Measurements from ENCODE around the gene DSP. TPM values are rescaled to one million over a fixed set of nuclear protein-coding genes. Genes with fewer than 3 reads are reported as not detected.

The DSP gene
- total and polyA plus RNA-seq, 2 of the 13 experiments (the other 11 are each of a cell fraction or from before 2014, with no cell fraction given) = 89.8 to 117 TPM

DNA sequence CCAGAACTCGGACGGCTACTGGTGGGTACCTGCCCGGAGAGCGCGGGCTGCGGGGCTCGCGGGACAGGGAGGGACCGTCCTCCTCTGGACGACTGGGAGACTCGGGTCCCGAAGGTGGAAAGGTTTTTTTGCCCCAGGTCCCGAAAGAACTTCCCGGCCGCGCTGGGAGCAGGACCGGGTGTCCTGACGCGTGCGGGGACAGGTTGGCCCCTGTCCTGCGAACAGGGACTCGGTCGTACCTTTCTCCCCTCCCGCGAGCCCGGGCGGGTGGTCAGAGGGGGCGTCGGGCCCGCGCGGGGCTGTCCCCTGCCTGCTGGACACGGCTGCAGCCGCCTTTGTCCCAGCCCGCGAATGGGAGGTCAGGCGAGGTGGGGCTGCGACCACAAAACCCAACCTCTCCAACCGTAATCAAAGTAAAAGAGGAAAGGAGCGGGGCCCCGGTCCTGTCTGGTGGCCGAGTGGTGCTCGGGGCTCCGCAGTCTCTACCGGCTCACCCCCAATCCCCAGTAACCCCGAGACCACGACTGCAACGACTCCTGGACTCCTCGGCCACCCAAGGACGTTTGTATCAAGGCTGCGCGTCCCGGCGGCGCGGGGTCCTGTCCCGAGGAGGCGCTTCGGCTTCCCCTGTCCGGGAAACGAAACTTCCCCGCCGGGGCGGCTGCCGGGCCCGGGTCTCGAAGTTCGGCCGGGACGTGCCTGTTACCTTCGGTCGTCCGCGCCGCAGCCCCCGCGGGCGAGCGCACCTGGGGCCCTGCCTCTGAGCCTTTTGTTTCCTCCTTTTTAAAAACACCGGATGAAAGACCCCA, 798 bp downstream of the DSP start (continued):
- TF ChIP-seq ZNF775 (CRISPR knock-in tag; IDR thresholded peaks at IDR 0.05; ENCODE audit: borderline replicate concordance) (0 out of 2 replicates have a peak, but pooled peaks have one; percentile 13), ZSCAN22 (CRISPR knock-in tag; IDR thresholded peaks at IDR 0.05) (no peak), MIER2 (CRISPR knock-in tag; IDR thresholded peaks at IDR 0.05) (no peak)

DNA sequence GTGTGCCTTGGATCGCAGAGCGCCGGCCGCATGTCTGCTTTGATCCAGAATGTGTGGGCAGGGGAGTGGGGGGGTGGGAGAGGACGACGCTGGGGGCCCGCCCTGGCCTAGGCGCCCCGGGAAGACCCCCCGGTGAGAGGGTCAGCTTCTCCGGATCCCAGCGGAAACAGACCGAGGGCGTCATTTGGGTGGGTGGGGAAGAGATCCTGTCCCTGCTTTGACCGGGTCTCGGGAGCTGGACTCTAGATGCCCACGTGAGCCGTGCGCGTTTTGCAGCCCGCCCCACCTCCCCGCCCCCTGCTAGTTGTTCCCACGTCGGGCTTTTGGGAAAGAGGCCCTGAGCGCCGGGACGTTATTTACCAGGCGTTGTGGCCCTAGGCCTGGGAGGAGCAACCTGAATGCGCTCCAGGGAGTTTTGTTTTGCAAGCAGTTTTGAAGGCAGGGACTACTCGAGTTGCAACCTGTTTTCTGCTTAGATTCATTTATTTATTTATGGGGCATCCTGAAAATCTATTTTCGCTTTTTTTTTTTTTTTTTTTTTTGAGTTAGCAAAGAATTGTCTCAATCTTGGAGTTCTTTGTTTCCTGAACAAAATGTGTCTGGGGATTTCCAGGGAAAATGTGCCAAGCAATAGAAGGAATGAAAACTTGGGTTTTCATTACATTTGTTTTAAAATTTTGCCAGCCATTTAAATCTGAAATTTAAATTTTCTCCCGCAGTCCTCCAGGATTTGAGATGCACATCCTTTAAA, 1.6 kb downstream of the DSP start:
- Histone ChIP-seq H3K4me1 (ENCODE audit: insufficient read depth, low read length) (peaks cover 61% of the 10 kb centered on the region), H3K79me2 (ENCODE audit: insufficient read depth, low read length) (peaks cover 63% of the 10 kb centered on the region), H3K9me3 (ENCODE audit: low read length) (no peaks in the 10 kb centered on the region), H3K36me3 (replicated peaks in 1 of 2; ENCODE audit: control insufficient read depth in 1 of 2, insufficient read depth in 2 of 2, low read length in 2 of 2) (peaks cover 1 to 14% of the 10 kb centered on the region in 2 experiments; a peak in 3 of 5 replicates), H3K27me3 (ENCODE audit: control insufficient read depth in 1 of 2, insufficient read depth in 2 of 2, low read length in 2 of 2) (peaks cover 0 to 3% of the 10 kb centered on the region in 2 experiments; a peak in 1 of 5 replicates), H3K4me3 (replicated peaks in 1 of 3; ENCODE audit: insufficient read depth in 1 of 3, low read depth in 2 of 3, low read length in 3 of 3) (peak overlapping the region; percentile 94 to 100 (median 95)), H3K9ac (ENCODE audit: insufficient read depth, low read depth, low read length) (peak overlapping the region; percentile 99), H3K4me2 (ENCODE audit: low read depth, low read length) (peak overlapping the region; percentile 97), H4K20me1 (ENCODE audit: insufficient read depth, low read length) (peaks cover 15% of the 10 kb centered on the region), H2AFZ (ENCODE audit: low read length) (no peak overlapping the region), H3K27ac (ENCODE audit: extremely low read length, insufficient read depth, low read length) (peak overlapping the region; percentile 90)
- peak; percentile 63 for ATAC-seq
- in situ Hi-C loops (cut with HindIII; ENCODE audit: extremely low pct_ligation_motif_present, low pct_unique_long_range_greater_than_20kb) = loop anchor here (5.0 kb wide), 1 partner anchor 111 kb away; no protein-coding TSS in a partner anchor
- ChIA-PET POLR2A (interaction anchor here (0.6 to 2.1 kb wide), 10 partner anchors 18 to 230 kb away, joined by 3 to 21 read pairs (median 4); partner anchors contain the start of genes CAGE1, RIOK1, SNRNP48 and SSR1), CTCF (ENCODE audit: low intra/inter-chr PET ratio, low total read pairs) (no interaction called here)
- intact Hi-C loops (cut with micrococcal nuclease; ENCODE audit: unreplicated experiment) = loop anchor here (1.0 to 10.0 kb wide), 4 partner anchors 97 to 378 kb away; partner anchors contain the start of gene SSR1
- DNase-seq (ENCODE audit: low spot score) = peak; percentile 93
- no TSS peak for BruUV-seq (replicated peaks)
- under 1% methylated on average over 15 of the region's 32 CpGs for WGBS (ENCODE audit: low lambda C conversion rate)
- FAIRE-seq = no peak
- TF ChIP-seq ATF7-NPFF (CRISPR knock-in tag; IDR thresholded peaks at IDR 0.05; ENCODE audit: low read depth) = peak; percentile 38; the same call in 1 of the 2 replicates
- no peak for TF ChIP-seq ZSCAN31 (CRISPR knock-in tag; IDR thresholded peaks at IDR 0.05; ENCODE audit: low read depth)
- TF ChIP-seq ZNF644 (CRISPR knock-in tag; IDR thresholded peaks at IDR 0.05; ENCODE audit: low read depth) = no peak
- TF ChIP-seq SNRNP70 (IDR thresholded peaks at IDR 0.05; ENCODE audit: low read depth, low read length) = no peak
- TF ChIP-seq, protein P1, sequence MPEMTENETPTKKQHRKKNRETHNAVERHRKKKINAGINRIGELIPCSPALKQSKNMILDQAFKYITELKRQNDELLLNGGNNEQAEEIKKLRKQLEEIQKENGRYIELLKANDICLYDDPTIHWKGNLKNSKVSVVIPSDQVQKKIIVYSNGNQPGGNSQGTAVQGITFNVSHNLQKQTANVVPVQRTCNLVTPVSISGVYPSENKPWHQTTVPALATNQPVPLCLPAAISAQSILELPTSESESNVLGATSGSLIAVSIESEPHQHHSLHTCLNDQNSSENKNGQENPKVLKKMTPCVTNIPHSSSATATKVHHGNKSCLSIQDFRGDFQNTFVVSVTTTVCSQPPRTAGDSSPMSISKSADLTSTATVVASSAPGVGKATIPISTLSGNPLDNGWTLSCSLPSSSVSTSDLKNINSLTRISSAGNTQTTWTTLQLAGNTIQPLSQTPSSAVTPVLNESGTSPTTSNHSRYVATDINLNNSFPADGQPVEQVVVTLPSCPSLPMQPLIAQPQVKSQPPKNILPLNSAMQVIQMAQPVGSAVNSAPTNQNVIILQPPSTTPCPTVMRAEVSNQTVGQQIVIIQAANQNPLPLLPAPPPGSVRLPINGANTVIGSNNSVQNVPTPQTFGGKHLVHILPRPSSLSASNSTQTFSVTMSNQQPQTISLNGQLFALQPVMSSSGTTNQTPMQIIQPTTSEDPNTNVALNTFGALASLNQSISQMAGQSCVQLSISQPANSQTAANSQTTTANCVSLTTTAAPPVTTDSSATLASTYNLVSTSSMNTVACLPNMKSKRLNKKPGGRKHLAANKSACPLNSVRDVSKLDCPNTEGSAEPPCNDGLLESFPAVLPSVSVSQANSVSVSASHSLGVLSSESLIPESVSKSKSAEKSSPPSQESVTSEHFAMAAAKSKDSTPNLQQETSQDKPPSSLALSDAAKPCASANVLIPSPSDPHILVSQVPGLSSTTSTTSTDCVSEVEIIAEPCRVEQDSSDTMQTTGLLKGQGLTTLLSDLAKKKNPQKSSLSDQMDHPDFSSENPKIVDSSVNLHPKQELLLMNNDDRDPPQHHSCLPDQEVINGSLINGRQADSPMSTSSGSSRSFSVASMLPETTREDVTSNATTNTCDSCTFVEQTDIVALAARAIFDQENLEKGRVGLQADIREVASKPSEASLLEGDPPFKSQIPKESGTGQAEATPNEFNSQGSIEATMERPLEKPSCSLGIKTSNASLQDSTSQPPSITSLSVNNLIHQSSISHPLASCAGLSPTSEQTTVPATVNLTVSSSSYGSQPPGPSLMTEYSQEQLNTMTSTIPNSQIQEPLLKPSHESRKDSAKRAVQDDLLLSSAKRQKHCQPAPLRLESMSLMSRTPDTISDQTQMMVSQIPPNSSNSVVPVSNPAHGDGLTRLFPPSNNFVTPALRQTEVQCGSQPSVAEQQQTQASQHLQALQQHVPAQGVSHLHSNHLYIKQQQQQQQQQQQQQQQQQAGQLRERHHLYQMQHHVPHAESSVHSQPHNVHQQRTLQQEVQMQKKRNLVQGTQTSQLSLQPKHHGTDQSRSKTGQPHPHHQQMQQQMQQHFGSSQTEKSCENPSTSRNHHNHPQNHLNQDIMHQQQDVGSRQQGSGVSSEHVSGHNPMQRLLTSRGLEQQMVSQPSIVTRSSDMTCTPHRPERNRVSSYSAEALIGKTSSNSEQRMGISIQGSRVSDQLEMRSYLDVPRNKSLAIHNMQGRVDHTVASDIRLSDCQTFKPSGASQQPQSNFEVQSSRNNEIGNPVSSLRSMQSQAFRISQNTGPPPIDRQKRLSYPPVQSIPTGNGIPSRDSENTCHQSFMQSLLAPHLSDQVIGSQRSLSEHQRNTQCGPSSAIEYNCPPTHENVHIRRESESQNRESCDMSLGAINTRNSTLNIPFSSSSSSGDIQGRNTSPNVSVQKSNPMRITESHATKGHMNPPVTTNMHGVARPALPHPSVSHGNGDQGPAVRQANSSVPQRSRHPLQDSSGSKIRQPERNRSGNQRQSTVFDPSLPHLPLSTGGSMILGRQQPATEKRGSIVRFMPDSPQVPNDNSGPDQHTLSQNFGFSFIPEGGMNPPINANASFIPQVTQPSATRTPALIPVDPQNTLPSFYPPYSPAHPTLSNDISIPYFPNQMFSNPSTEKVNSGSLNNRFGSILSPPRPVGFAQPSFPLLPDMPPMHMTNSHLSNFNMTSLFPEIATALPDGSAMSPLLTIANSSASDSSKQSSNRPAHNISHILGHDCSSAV (CRISPR knock-in tag; IDR thresholded peaks at IDR 0.05; ENCODE audit: borderline replicate concordance) = no peak
- TF ChIP-seq ZNF20 (CRISPR knock-in tag; IDR thresholded peaks at IDR 0.05) = no peak
- peak; percentile 56; the same call in 1 of the 2 replicates for TF ChIP-seq SMAD1 (CRISPR knock-in tag; IDR thresholded peaks at IDR 0.05; ENCODE audit: borderline replicate concordance, low read depth)
- TF ChIP-seq MLLT10 (CRISPR knock-in tag; IDR thresholded peaks at IDR 0.05) = no peak
- peak; percentile 68; the same call in 1 of the 2 replicates for TF ChIP-seq SIX4 (CRISPR knock-in tag; IDR thresholded peaks at IDR 0.05)
- TF ChIP-seq ZSCAN9 (CRISPR knock-in tag; IDR thresholded peaks at IDR 0.05; ENCODE audit: borderline replicate concordance) = peak; percentile 82
